ENCODE results near the gene ENGASE.

The ENGASE gene

GRCh38 chr17:79065105-79065670 lies 9.4 kb upstream of the ENGASE start:
- H3K4me3 ChIP-seq (ENCODE audit: low read depth, low read length): no peak overlapping the region
- TF ChIP-seq, protein P1, sequence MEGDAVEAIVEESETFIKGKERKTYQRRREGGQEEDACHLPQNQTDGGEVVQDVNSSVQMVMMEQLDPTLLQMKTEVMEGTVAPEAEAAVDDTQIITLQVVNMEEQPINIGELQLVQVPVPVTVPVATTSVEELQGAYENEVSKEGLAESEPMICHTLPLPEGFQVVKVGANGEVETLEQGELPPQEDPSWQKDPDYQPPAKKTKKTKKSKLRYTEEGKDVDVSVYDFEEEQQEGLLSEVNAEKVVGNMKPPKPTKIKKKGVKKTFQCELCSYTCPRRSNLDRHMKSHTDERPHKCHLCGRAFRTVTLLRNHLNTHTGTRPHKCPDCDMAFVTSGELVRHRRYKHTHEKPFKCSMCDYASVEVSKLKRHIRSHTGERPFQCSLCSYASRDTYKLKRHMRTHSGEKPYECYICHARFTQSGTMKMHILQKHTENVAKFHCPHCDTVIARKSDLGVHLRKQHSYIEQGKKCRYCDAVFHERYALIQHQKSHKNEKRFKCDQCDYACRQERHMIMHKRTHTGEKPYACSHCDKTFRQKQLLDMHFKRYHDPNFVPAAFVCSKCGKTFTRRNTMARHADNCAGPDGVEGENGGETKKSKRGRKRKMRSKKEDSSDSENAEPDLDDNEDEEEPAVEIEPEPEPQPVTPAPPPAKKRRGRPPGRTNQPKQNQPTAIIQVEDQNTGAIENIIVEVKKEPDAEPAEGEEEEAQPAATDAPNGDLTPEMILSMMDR (IDR thresholded peaks at IDR 0.05; ENCODE audit: control insufficient read depth, extremely low read depth, insufficient read depth): peak; percentile 48
- no peak for DNase-seq (ENCODE audit: low read depth)

- TF ChIP-seq, protein P1 (IDR thresholded peaks at IDR 0.05; ENCODE audit: control insufficient read depth, extremely low read depth, insufficient read depth): no peak
- DNase-seq (ENCODE audit: low read depth): no peak
- no peak overlapping the region for H3K4me3 ChIP-seq (ENCODE audit: low read depth, low read length)
These were observed 7.7 kb upstream of the ENGASE start for GRCh38 chr17:79066963-79067362.

- TF ChIP-seq, protein P1 (IDR thresholded peaks at IDR 0.05; ENCODE audit: control insufficient read depth, extremely low read depth, insufficient read depth): no peak
- DNase-seq (ENCODE audit: low read depth): no peak
- H3K4me3 ChIP-seq (ENCODE audit: low read depth, low read length): no peak overlapping the region
These were observed 4.3 kb upstream of the ENGASE start for GRCh38 chr17:79070266-79070880.

- no peak overlapping the region for H3K4me3 ChIP-seq (ENCODE audit: low read depth, low read length)
- DNase-seq (ENCODE audit: low read depth): no peak
- TF ChIP-seq, protein P1 (IDR thresholded peaks at IDR 0.05; ENCODE audit: control insufficient read depth, extremely low read depth, insufficient read depth): no peak
These were observed 3.4 kb upstream of the ENGASE start for GRCh38 chr17:79071161-79071740.

- DNase-seq (ENCODE audit: low read depth): no peak
- TF ChIP-seq, protein P1 (IDR thresholded peaks at IDR 0.05; ENCODE audit: control insufficient read depth, extremely low read depth, insufficient read depth): no peak
- no peak overlapping the region for H3K4me3 ChIP-seq (ENCODE audit: low read depth, low read length)
These were observed 2.1 kb upstream of the ENGASE start for GRCh38 chr17:79072544-79072943.

GRCh38 chr17:79073016-79073705 lies 1.5 kb upstream of the ENGASE start:
- TF ChIP-seq, protein P1 (IDR thresholded peaks at IDR 0.05; ENCODE audit: control insufficient read depth, extremely low read depth, insufficient read depth): no peak
- H3K4me3 ChIP-seq (ENCODE audit: low read depth, low read length): no peak overlapping the region
- DNase-seq (ENCODE audit: low read depth): no peak

All from LNCaP clone FGC (cell line).